Caco-2 (cell line): ENCODE data around the gene MAP3K7CL. TPM values are rescaled to one million over a fixed set of nuclear protein-coding genes. Genes with fewer than 3 reads are reported as not detected.

Experiments
- BruUV-seq: library from RNA; stranded (reverse); fragments of 400-500 nt; replicated peaks from 2 replicates; lab custom pipeline; 2021; lab: Mats Ljungman, UMichigan
- CTCF ChIA-PET: fragments of 300-600 bp; sonication (Branson Sonifier 250); formaldehyde crosslinking; loops from one replicate; lab custom pipeline; 2022; ENCODE audit warnings: antibody characterized with exemption; lab: Charles Lee
- POLR2A ChIA-PET: fragments of 300-600 bp; sonication (Branson Sonifier 250); formaldehyde crosslinking; loops from one replicate; lab custom pipeline; 2022; ENCODE audit warnings: antibody characterized with exemption; lab: Charles Lee
- DNase-seq, 2 experiments: peaks; one replicate each; pipeline versions ENCODE4 v3.0.0 to v3.0.0-alpha.2; 2020 to 2022
- H3K27me3 ChIP-seq: replicated peaks from 2 replicates; pipeline ENCODE4 v1.6.0; 2011; ENCODE audit warnings: low read length; ENCODE audit not compliant: control insufficient read depth, insufficient read depth
- H3K36me3 ChIP-seq: 2 replicates; pipeline ENCODE4 v1.5.1; 2011; ENCODE audit warnings: low read length; ENCODE audit not compliant: control insufficient read depth, insufficient read depth
- H3K4me1 ChIP-seq: fragments of 250-450 bp; sonication (Bioruptor Pico); 2 replicates; pipeline ENCODE4 v1.5.1; 2020; ENCODE audit warnings: mild to moderate bottlenecking
- H3K4me3 ChIP-seq: 2 replicates; pipeline ENCODE4 v1.5.1; 2011; ENCODE audit warnings: low read depth, mild to moderate bottlenecking, control low read depth, low read length
- H3K9me3 ChIP-seq: fragments of 250-450 bp; sonication (Bioruptor Pico); 2 replicates; pipeline ENCODE4 v1.5.1; 2020; ENCODE audit warnings: mild to moderate bottlenecking, moderate library complexity
- H3K27ac Mint-ChIP-seq: one replicate; pipeline ENCODE4 v1.8.0; 2022; ENCODE audit warnings: mixed read lengths; ENCODE audit not compliant: unreplicated experiment
- H3K27me3 Mint-ChIP-seq: one replicate; pipeline ENCODE4 v1.8.0; 2022; ENCODE audit warnings: mixed read lengths; ENCODE audit not compliant: insufficient read depth, unreplicated experiment
- H3K36me3 Mint-ChIP-seq: one replicate; pipeline ENCODE4 v1.8.0; 2022; ENCODE audit warnings: mild to moderate bottlenecking, mixed read lengths; ENCODE audit not compliant: insufficient read depth, unreplicated experiment
- H3K4me1 Mint-ChIP-seq: one replicate; pipeline ENCODE4 v1.8.0; 2022; ENCODE audit warnings: low read depth, mixed read lengths; ENCODE audit not compliant: unreplicated experiment
- H3K4me3 Mint-ChIP-seq: one replicate; pipeline ENCODE4 v1.8.0; 2022; ENCODE audit warnings: mild to moderate bottlenecking, moderate library complexity, mixed read lengths; ENCODE audit not compliant: unreplicated experiment
- H3K9me3 Mint-ChIP-seq: one replicate; pipeline ENCODE4 v1.8.0; 2022; ENCODE audit warnings: mixed read lengths; ENCODE audit not compliant: unreplicated experiment
- intact Hi-C: fragments of 100-400 bp; cut with micrococcal nuclease; formaldehyde crosslinking; loops from one replicate; pipeline ENCODE4 v1.10.0; 2022; ENCODE audit not compliant: unreplicated experiment
- total RNA-seq: library from RNA; stranded (reverse); gene quantifications from 2 replicates; pipeline ENCODE4 v1.2.3, GENCODE V29; 2022
- TF ChIP-seq, protein P1 (sequence below), 2 experiments: fragments of 200-600 bp in 1 of 2; IDR thresholded peaks; 1 replicate in 1 of 2; 2 replicates in 1 of 2; pipeline versions ENCODE4 v1.5.1 to v1.8.0; 2011 to 2022; ENCODE audit warnings: antibody characterized with exemption in 1 of 2, control low read depth in 1 of 2, inconsistent platforms in 1 of 2, low read depth in 1 of 2, low read length in 1 of 2, mild to moderate bottlenecking in 1 of 2, moderate library complexity in 1 of 2; ENCODE audit not compliant: insufficient read depth in 1 of 2, severe bottlenecking in 1 of 2, unreplicated experiment in 1 of 2

MAP3K7CL gene
- total RNA-seq, 1 experiment from 2014 or later = 8.2 TPM

DNA sequence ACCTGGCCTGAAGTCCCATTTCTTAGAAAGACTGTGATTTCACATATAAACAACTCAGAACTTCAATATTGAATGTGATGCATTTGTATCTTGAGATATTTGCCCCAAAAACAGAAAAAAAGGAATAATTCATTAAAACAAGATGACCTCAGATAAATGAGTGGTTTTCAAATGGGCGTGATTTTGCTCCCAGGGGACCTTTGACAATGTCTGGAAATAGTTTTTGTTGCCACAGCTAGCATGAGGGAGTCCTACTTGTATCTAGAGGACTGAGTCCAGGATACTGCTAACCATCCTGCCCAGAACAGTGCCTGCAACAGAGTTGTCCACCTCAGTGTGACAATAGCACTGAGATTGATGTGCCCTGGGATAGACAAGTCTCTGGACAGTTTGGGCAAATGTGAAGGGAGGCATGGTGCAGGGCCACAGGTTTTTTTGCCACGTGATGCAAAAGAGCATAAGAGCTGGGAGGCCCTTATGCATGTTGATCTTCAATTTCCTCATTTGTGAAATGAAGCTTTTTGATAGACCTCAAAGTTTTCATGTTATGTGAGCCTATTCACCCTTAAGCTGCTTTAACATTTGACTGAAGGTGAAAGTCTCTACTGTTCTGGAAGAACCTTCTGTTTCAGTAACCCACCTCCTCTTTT lies 46.2 kb downstream of the MAP3K7CL start:
- Histone ChIP-seq H3K36me3 (no peaks in the 10 kb centered on the region), H3K27me3 (no peaks in the 10 kb centered on the region), H3K9me3 (no peaks in the 10 kb centered on the region), H3K4me3 (no peak overlapping the region), H3K4me1 (peaks cover 37% of the 10 kb centered on the region)
- TF ChIP-seq, protein P1, sequence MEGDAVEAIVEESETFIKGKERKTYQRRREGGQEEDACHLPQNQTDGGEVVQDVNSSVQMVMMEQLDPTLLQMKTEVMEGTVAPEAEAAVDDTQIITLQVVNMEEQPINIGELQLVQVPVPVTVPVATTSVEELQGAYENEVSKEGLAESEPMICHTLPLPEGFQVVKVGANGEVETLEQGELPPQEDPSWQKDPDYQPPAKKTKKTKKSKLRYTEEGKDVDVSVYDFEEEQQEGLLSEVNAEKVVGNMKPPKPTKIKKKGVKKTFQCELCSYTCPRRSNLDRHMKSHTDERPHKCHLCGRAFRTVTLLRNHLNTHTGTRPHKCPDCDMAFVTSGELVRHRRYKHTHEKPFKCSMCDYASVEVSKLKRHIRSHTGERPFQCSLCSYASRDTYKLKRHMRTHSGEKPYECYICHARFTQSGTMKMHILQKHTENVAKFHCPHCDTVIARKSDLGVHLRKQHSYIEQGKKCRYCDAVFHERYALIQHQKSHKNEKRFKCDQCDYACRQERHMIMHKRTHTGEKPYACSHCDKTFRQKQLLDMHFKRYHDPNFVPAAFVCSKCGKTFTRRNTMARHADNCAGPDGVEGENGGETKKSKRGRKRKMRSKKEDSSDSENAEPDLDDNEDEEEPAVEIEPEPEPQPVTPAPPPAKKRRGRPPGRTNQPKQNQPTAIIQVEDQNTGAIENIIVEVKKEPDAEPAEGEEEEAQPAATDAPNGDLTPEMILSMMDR (IDR thresholded peaks at IDR 0.05; ENCODE audit: insufficient read depth in 1 of 2, low read depth in 1 of 2, low read length in 1 of 2, severe bottlenecking in 1 of 2, unreplicated experiment in 1 of 2) = no peak
- Mint-ChIP-seq H3K4me1 (peaks cover 17% of the 10 kb centered on the region), H3K36me3 (no peaks in the 10 kb centered on the region), H3K4me3 (no peak overlapping the region), H3K27me3 (no peaks in the 10 kb centered on the region), H3K27ac (no peak overlapping the region), H3K9me3 (no peaks in the 10 kb centered on the region)
- ChIA-PET CTCF (no interaction called here), POLR2A (no interaction called here)
- intact Hi-C loops = loop anchor here (1.0 kb wide), 1 partner anchor 18 kb away; no protein-coding TSS in a partner anchor
- no peak for DNase-seq
- no TSS peak for BruUV-seq

DNA sequence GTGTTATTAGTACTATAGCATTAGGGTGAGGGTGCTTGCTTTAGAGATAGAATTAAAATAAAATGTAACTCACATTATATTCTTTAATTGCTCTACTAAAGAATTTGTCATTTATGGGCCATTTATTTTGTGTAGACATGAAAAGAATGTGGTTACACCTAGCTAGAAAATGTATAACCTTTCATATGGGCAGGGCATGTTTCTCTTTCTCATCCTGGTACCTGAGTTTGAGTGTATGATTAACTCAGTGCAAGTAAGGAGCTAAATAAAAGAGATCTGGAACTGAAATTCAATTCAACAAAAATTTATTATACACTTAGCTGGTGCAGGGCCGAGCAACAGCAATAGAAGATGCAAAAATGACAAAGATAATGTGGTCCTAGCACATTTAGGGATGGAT lies 47.4 kb downstream of the MAP3K7CL start:
- H3K4me3 ChIP-seq = no peak overlapping the region
- H3K4me1 ChIP-seq = peaks cover 45% of the 10 kb centered on the region
- TF ChIP-seq, protein P1 (IDR thresholded peaks at IDR 0.05; ENCODE audit: insufficient read depth in 1 of 2, low read depth in 1 of 2, low read length in 1 of 2, severe bottlenecking in 1 of 2, unreplicated experiment in 1 of 2) = no peak
- CTCF ChIA-PET = no interaction called here
- no peaks in the 10 kb centered on the region for H3K36me3 Mint-ChIP-seq
- POLR2A ChIA-PET = no interaction called here
- H3K9me3 Mint-ChIP-seq = no peaks in the 10 kb centered on the region
- no peaks in the 10 kb centered on the region for H3K36me3 ChIP-seq
- H3K9me3 ChIP-seq = no peaks in the 10 kb centered on the region
- intact Hi-C loops = loop anchor here (1.0 kb wide), 1 partner anchor 17 kb away; no protein-coding TSS in a partner anchor
- H3K4me3 Mint-ChIP-seq = peak overlapping the region; percentile 6
- BruUV-seq = no TSS peak
- H3K4me1 Mint-ChIP-seq = peaks cover 29% of the 10 kb centered on the region
- H3K27me3 ChIP-seq = no peaks in the 10 kb centered on the region
- DNase-seq = no peak
- H3K27ac Mint-ChIP-seq = peak overlapping the region; percentile 37
- no peaks in the 10 kb centered on the region for H3K27me3 Mint-ChIP-seq

DNA sequence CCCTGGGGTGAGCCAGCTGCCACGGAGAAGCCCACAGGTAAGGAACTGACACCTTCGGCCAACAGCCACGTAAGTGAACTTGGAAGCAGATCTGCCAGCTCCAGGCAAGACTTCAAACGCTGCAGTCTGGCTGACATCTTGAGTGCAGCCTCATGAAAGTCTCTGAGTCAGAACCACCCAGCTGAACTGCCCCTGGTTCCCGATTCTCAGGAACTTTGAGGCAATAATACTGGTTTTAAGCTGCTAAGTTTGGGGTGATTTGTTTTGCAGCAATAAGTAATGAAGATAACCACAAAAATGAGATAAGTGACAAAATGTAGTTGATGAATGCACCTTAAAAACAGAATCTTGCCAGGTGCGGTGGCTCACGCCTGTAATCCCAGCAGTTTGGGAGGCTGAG lies 48.5 kb downstream of the MAP3K7CL start:
- peaks cover 34% of the 10 kb centered on the region for H3K4me1 Mint-ChIP-seq
- intact Hi-C loops = no loop called here
- peak overlapping the region; percentile 29 for H3K27ac Mint-ChIP-seq
- TF ChIP-seq, protein P1 (IDR thresholded peaks at IDR 0.05; ENCODE audit: insufficient read depth in 1 of 2, low read depth in 1 of 2, low read length in 1 of 2, severe bottlenecking in 1 of 2, unreplicated experiment in 1 of 2) = no peak
- H3K9me3 Mint-ChIP-seq = no peaks in the 10 kb centered on the region
- H3K27me3 ChIP-seq = no peaks in the 10 kb centered on the region
- DNase-seq = no peak
- H3K4me3 ChIP-seq = no peak overlapping the region
- no peaks in the 10 kb centered on the region for H3K36me3 Mint-ChIP-seq
- H3K9me3 ChIP-seq = no peaks in the 10 kb centered on the region
- peaks cover 50% of the 10 kb centered on the region for H3K4me1 ChIP-seq
- no TSS peak for BruUV-seq
- H3K36me3 ChIP-seq = no peaks in the 10 kb centered on the region
- ChIA-PET CTCF (no interaction called here), POLR2A (no interaction called here)
- no peak overlapping the region for H3K4me3 Mint-ChIP-seq
- no peaks in the 10 kb centered on the region for H3K27me3 Mint-ChIP-seq
